H9 (cell line): ENCODE data around the gene NEURL1. TPM values are rescaled to one million over a fixed set of nuclear protein-coding genes. Genes with fewer than 3 reads are reported as not detected.

Source experiments
- DNase-seq: peaks from one replicate; pipeline ENCODE4 v3.0.0-alpha.2; 2017
- H2AFZ ChIP-seq: one replicate; pipeline ENCODE4 v1.6.1; 2013; ENCODE audit warnings: mild to moderate bottlenecking, low read length, control low read depth, moderate library complexity
- H2AK5ac ChIP-seq: 2 replicates; pipeline ENCODE4 v1.6.1; 2013; ENCODE audit warnings: low read length, control low read depth, mixed read lengths; ENCODE audit not compliant: insufficient read length
- H2BK120ac ChIP-seq: one replicate; pipeline ENCODE4 v1.6.1; 2013; ENCODE audit warnings: low read depth, mild to moderate bottlenecking, low read length, control low read depth, inconsistent platforms; ENCODE audit not compliant: poor library complexity, severe bottlenecking
- H2BK12ac ChIP-seq: 2 replicates; pipeline ENCODE4 v1.6.1; 2013; ENCODE audit warnings: low read length, control low read depth, mixed read lengths, low read depth; ENCODE audit not compliant: insufficient read length
- H2BK15ac ChIP-seq: 2 replicates; pipeline ENCODE4 v1.6.1; 2013; ENCODE audit warnings: low read depth, low read length, control low read depth
- H2BK20ac ChIP-seq: one replicate; pipeline ENCODE4 v1.6.1; 2013; ENCODE audit warnings: low read depth, mild to moderate bottlenecking, low read length, control low read depth, inconsistent platforms; ENCODE audit not compliant: poor library complexity, severe bottlenecking
- H2BK5ac ChIP-seq: 2 replicates; pipeline ENCODE4 v1.6.1; 2013; ENCODE audit warnings: low read length, control low read depth, mixed read lengths; ENCODE audit not compliant: insufficient read length
- H3K14ac ChIP-seq: 2 replicates; pipeline ENCODE4 v1.6.1; 2013; ENCODE audit warnings: low read length, control low read depth; ENCODE audit not compliant: insufficient read depth
- H3K18ac ChIP-seq: 2 replicates; pipeline ENCODE4 v1.6.1; 2013; ENCODE audit warnings: low read depth, mild to moderate bottlenecking, mixed read lengths, low read length, control low read depth; ENCODE audit not compliant: insufficient read length
- H3K23ac ChIP-seq: 2 replicates; pipeline ENCODE4 v1.6.1; 2013; ENCODE audit warnings: low read length, control low read depth, mixed read lengths, low read depth; ENCODE audit not compliant: insufficient read length
- H3K23me2 ChIP-seq: 2 replicates; pipeline ENCODE4 v1.6.1; 2013; ENCODE audit warnings: low read depth, mild to moderate bottlenecking, mixed read lengths, low read length, control low read depth; ENCODE audit not compliant: insufficient read length, poor library complexity, severe bottlenecking
- H3K27ac ChIP-seq: 2 replicates; pipeline ENCODE4 v1.5.1; 2013; ENCODE audit warnings: low read length, control low read depth, mixed read lengths, low read depth; ENCODE audit not compliant: insufficient read length
- H3K27me3 ChIP-seq: 2 replicates; pipeline ENCODE4 v1.6.1; 2013; ENCODE audit warnings: low read length, control low read depth, inconsistent platforms; ENCODE audit not compliant: insufficient read depth
- H3K4ac ChIP-seq: 2 replicates; pipeline ENCODE4 v1.6.1; 2013; ENCODE audit warnings: low read depth, mild to moderate bottlenecking, control low read depth, inconsistent platforms, low read length, moderate library complexity
- H3K4me1 ChIP-seq: 2 replicates; pipeline ENCODE4 v1.6.1; 2013; ENCODE audit warnings: low read length, control low read depth, inconsistent platforms; ENCODE audit not compliant: insufficient read depth
- H3K4me2 ChIP-seq: 2 replicates; pipeline ENCODE4 v1.6.1; 2013; ENCODE audit warnings: low read length, control low read depth, mixed read lengths; ENCODE audit not compliant: insufficient read length, insufficient read depth
- H3K56ac ChIP-seq: 2 replicates; pipeline ENCODE4 v1.6.1; 2013; ENCODE audit warnings: low read depth, mild to moderate bottlenecking, mixed read lengths, low read length, control low read depth; ENCODE audit not compliant: insufficient read length
- H3K79me1 ChIP-seq: 2 replicates; pipeline ENCODE4 v1.6.1; 2013; ENCODE audit warnings: low read depth, mild to moderate bottlenecking, moderate library complexity, low read length, control low read depth, inconsistent platforms; ENCODE audit not compliant: insufficient read depth, poor library complexity, severe bottlenecking
- H3K79me2 ChIP-seq: 2 replicates; pipeline ENCODE4 v1.6.1; 2013; ENCODE audit warnings: low read length, control low read depth, inconsistent platforms; ENCODE audit not compliant: insufficient read depth
- H3K9ac ChIP-seq: 2 replicates; pipeline ENCODE4 v1.6.1; 2013; ENCODE audit warnings: low read length, control low read depth, mixed read lengths; ENCODE audit not compliant: insufficient read length; ENCODE audit errors: extremely low read depth
- H3K9me3 ChIP-seq: one replicate; pipeline ENCODE4 v1.6.1; 2013; ENCODE audit warnings: low read depth, low read length, inconsistent platforms; ENCODE audit not compliant: control insufficient read depth
- H3T11ph ChIP-seq: one replicate; pipeline ENCODE4 v1.6.1; 2013; ENCODE audit warnings: mild to moderate bottlenecking, low read length, control low read depth, inconsistent platforms
- H4K20me1 ChIP-seq: one replicate; pipeline ENCODE4 v1.6.1; 2013; ENCODE audit not compliant: control insufficient read depth, insufficient read length, insufficient read depth
- H4K5ac ChIP-seq: 2 replicates; pipeline ENCODE4 v1.6.1; 2013; ENCODE audit warnings: low read depth, mild to moderate bottlenecking, mixed read lengths, low read length, control low read depth; ENCODE audit not compliant: insufficient read length
- H4K8ac ChIP-seq: replicated peaks from 2 replicates; pipeline ENCODE4 v1.6.1; 2013; ENCODE audit warnings: low read length, control low read depth, mixed read lengths, low read depth; ENCODE audit not compliant: insufficient read length
- H4K91ac ChIP-seq: 2 replicates; pipeline ENCODE4 v1.6.1; 2013; ENCODE audit warnings: low read depth, mild to moderate bottlenecking, moderate library complexity, mixed read lengths, low read length, control low read depth; ENCODE audit not compliant: insufficient read length
- H3K27ac Mint-ChIP-seq, 3 experiments: 2 replicates in 2 of 3; 3 replicates in 1 of 3; pipeline ENCODE4 v1.8.0; 2020 to 2021; ENCODE audit warnings: mixed read lengths in 3 of 3, mild to moderate bottlenecking in 1 of 3, moderate library complexity in 1 of 3
- H3K27me3 Mint-ChIP-seq: 2 replicates; pipeline ENCODE4 v1.8.0; 2021; ENCODE audit warnings: low read depth, mild to moderate bottlenecking, moderate library complexity, mixed read lengths
- H3K36me3 Mint-ChIP-seq, 3 experiments: 2 replicates in 2 of 3; 3 replicates in 1 of 3; pipeline ENCODE4 v1.8.0; 2020 to 2021; ENCODE audit warnings: low read depth in 3 of 3, mixed read lengths in 3 of 3; ENCODE audit not compliant: insufficient read depth in 1 of 3
- H3K4me1 Mint-ChIP-seq, 2 experiments: 2 replicates each; pipeline ENCODE4 v1.8.0; 2020; ENCODE audit warnings: mixed read lengths in 2 of 2
- H3K4me3 Mint-ChIP-seq, 2 experiments: 2 replicates in 1 of 2; 3 replicates in 1 of 2; pipeline ENCODE4 v1.8.0; 2020 to 2021; ENCODE audit warnings: mild to moderate bottlenecking in 2 of 2, mixed read lengths in 2 of 2, moderate library complexity in 1 of 2
- H3K9me3 Mint-ChIP-seq, 2 experiments: 2 replicates in 1 of 2; 3 replicates in 1 of 2; pipeline ENCODE4 v1.8.0; 2020; ENCODE audit warnings: mild to moderate bottlenecking in 2 of 2, mixed read lengths in 2 of 2, moderate library complexity in 1 of 2
- WGBS: extraction: QIAGEN DNeasy Blood & Tissue Kit; methylation state at CpG from one replicate; pipeline ENCODE4 v1.1.7; 2013; ENCODE audit warnings: missing lambda C conversion rate, low lambda C conversion rate, mixed read lengths; ENCODE audit not compliant: insufficient read length; ENCODE audit errors: extremely low coverage; 5-methylcytosine and 5-hydroxymethylcytosine counted together
- total RNA-seq: library from RNA; stranded (reverse); gene quantifications from 2 replicates; pipeline ENCODE4 v1.2.1, GENCODE V29; 2021
- TF ChIP-seq, protein P1 (sequence below): fragments of 200-600 bp; sonication (generic); conservative IDR thresholded peaks from 3 replicates; pipeline ENCODE4 v1.8.0; 2021; ENCODE audit warnings: antibody characterized with exemption, mild to moderate bottlenecking

NEURL1 gene
- total RNA-seq, 1 experiment from 2014 or later: 1.2 TPM

DNA sequence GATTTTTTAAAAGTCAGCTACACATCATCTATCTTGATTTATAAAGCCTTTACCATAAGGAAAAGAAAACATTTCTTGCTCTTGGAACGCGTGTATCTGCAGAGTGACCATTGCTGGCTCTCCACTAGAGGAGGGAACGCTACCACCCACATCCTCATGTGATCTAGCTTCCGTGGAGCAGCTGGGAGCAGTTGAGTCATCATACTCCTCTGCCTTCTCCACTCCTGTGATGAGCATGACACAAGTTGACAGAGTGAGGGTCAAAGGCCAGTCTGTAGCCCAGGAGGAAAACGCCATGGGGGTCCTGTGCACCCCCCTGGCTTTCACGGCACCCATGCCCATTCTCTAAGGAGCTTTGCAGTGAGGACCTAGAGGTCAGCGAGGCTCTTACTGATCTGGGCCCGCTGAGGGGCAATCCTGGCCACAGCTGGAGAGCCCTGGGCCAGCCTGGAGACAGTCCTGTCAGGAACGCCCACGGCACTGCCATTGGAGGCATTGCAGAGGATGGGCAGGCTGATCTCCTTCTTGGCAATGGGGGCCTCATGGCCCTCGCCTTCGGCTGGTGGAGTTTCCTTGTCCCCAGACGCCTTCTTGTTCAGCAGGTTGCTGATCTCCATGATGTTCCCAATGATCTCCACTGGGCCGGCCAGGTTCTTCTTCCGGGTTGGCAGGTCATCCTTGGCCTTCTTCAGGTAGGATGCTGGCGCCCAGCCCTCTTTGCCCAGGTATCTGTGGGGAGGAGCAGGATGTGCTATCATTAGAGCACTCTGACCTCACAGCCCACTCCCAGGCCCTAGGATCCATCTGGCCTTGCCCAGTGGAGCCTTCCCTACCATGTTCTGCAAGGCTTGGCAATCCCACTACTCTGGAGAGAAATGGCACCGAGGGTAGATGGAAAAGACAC, 119.2 kb downstream of the NEURL1 start:
- Histone ChIP-seq H4K5ac (no peak overlapping the region), H4K8ac (no peak overlapping the region), H4K20me1 (no peaks in the 10 kb centered on the region), H2BK120ac (no peak overlapping the region), H3K4ac (no peak overlapping the region), H3K23me2 (no peaks in the 10 kb centered on the region), H2BK5ac (no peak overlapping the region), H3K79me2 (no peaks in the 10 kb centered on the region), H2BK20ac (no peak overlapping the region), H4K91ac (no peak overlapping the region), H3K18ac (no peak overlapping the region), H3K79me1 (no peaks in the 10 kb centered on the region), H3K27ac (no peak overlapping the region), H3K4me2 (no peak overlapping the region), H3K9ac (no peak overlapping the region), H3K4me1 (peaks cover 2% of the 10 kb centered on the region; the same call in 1 of the 2 replicates), H2BK12ac (no peak overlapping the region), H2AK5ac (no peak overlapping the region), H3T11ph (no peak overlapping the region), H3K14ac (no peak overlapping the region), H2AFZ (no peak overlapping the region), H3K56ac (no peak overlapping the region), H2BK15ac (no peak overlapping the region), H3K23ac (no peak overlapping the region), H3K9me3 (no peaks in the 10 kb centered on the region), H3K27me3 (no peaks in the 10 kb centered on the region)
- Mint-ChIP-seq H3K4me1 (peaks cover 14 to 17% of the 10 kb centered on the region in 2 experiments), H3K36me3 (peaks cover 6 to 17% (median 8%) of the 10 kb centered on the region in 3 experiments; a peak in 6 of 7 replicates), H3K4me3 (no peak overlapping the region), H3K27me3 (no peaks in the 10 kb centered on the region), H3K27ac (no peak overlapping the region; a peak in 1 of 7 replicates), H3K9me3 (peaks cover 0 to 6% of the 10 kb centered on the region in 2 experiments; a peak in 2 of 5 replicates)
- no CpG with 5 or more reads among the region's 17 CpGs for WGBS
- DNase-seq: no peak
- TF ChIP-seq, protein P1, sequence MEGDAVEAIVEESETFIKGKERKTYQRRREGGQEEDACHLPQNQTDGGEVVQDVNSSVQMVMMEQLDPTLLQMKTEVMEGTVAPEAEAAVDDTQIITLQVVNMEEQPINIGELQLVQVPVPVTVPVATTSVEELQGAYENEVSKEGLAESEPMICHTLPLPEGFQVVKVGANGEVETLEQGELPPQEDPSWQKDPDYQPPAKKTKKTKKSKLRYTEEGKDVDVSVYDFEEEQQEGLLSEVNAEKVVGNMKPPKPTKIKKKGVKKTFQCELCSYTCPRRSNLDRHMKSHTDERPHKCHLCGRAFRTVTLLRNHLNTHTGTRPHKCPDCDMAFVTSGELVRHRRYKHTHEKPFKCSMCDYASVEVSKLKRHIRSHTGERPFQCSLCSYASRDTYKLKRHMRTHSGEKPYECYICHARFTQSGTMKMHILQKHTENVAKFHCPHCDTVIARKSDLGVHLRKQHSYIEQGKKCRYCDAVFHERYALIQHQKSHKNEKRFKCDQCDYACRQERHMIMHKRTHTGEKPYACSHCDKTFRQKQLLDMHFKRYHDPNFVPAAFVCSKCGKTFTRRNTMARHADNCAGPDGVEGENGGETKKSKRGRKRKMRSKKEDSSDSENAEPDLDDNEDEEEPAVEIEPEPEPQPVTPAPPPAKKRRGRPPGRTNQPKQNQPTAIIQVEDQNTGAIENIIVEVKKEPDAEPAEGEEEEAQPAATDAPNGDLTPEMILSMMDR: no peak
